Stimulated activated CD4-positive, alpha-beta T cell treated with anti-CD3 and anti-CD28 coated beads, Interleukin-12 subunit alpha, Interleukin-12 subunit beta, amount 100 ng/mL, for 48 hours (primary cell): ENCODE data around the gene LOC101059915.
A peak's percentile ranks its signal among the peaks of the same experiment; 100 is the strongest.
"Not testable (repeated sequence)": the region's sequence is repeated elsewhere in the genome, so short reads cannot be mapped to it uniquely, and the experiment has no call there.

Experiments
- DNase-seq, 3 donors: peaks; one replicate each; pipeline ENCODE4 v3.0.0-alpha.2; 2020; ENCODE audit warnings: low read depth in 2 of 3, low spot score in 1 of 3

LOC101059915 gene

DNA sequence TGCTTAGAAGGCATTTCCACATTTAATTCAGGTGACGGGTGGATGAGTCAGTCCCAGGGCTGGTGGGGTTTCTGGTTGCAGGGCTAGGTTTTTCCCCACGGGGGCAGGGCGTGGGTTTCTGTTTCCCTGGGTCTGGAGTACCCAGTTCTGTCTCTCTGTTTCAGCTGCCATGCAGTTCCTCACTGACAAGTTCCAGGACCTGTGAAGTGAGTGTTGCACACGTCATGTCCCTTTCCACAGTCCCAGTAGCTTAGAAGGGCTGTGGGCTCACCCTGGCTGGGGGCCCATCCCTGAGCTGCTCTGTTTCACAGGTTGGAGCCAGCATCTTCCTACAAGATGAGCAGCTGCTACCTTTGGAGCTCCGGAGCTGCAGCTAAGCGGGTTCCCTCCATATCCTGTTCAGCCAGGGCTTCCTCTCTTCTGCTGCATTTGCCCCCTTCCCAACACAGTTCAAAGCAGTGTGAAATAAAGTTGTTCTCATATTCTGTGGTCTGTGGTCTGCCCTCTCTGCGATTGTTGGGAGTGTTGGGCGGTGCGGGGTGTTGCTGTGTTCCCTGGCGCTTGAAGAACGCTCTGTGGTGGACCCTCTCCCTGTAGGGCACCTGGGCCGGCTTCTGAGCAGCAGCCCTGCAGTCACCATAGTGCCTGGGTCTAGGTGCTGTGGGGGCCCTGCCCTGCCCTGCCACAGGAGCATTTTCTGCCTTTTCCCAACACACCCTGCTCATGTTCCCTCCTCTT, 3.9 kb downstream of the LOC101059915 start:
- DNase-seq = peak; percentile 45 to 62 (median 58)

DNA sequence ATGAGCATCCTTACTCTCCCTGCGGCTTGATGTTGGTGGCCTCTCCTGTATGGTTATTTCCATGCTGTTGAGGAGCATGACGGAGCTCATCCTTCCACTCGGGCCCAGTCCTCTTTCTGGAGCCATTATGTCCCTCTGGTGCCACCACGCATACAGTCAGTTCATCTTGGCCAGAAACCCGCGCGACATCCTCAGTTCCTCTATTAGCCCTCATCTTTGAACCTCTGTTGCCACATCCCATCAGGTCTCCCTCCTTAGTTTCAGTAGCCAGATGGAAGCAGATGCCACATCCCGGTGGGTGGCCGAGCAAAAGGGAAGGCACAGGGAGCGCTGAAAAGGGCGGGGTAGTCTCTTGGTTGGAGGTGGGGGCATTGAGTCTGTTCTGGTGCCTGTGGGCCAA, 4.6 kb downstream of the LOC101059915 start:
- DNase-seq = no peak

DNA sequence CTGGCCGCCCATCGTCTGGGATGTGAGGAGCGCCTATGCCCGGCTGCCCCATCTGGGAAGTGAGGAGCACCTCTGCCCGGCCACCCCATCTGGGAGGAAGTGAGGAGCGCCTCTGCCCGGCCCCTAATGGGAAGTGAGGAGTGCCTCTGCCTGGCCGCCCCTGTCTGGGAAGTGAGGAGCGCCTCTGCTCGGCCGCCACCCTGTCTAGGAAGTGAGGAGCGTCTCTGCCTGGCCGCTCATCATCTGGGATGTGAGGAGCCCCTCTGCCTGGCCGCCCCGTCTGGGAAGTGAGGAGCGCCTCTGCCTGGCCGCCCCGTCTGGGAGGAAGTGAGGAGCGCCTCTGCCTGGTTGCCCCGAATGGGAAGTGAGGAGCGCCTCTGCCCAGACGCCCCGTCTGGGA, 8.3 kb downstream of the LOC101059915 start:
- DNase-seq = not testable (repeated sequence)

DNA sequence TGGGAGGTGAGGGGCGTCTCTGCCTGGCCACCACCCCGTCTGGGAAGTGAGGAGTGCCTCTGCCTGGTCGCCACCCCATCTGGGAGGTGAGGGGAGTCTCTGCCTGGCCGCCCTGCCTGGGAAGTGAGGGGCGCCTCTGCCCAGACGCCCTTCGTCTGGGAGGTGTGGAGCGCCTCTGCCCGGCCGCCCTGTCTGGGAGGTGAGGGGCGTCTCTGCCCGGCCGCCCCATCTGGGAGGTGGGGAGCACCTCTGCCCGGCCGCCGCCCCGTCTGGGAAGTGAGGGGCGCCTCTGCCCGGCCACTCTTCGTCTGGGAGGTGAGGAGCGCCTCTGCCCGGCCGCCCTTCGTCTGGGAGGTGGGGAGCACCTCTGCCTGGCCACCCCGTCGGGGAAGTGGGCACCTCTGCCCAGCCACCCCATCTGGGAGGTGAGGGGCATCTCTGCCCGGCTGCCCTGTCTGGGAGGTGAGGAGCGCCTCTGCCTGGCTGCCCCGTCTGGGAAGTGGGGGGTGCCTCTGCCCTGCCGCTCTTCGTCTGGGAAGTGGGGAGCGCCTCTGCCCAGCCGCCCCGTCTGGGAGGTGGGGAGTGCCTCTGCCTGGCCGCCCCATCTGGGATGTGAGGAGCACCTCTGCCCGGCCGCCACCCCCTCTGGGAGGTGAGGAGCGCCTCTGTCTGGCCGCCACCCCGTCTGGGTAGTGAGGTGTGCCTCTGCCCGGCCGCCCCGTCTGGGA, 8.9 kb downstream of the LOC101059915 start:
- not testable (repeated sequence) for DNase-seq

DNA sequence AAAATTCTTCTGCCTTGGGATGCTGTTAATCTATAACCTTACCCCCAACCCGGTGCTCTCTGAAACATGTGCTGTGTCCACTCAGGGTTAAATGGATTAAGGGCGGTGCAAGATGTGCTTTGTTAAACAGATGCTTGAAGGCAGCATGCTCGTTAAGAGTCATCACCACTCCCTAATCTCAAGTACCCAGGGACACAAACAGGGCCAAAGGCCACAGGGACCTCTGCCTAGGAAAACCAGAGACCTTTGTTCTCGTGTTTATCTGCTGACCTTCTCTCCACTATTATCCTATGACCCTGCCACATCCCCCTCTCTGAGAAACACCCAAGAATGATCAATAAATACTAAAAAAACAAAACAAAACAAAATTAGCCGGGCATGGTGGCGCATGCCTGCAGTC, 9.8 kb downstream of the LOC101059915 start:
- not testable (repeated sequence) for DNase-seq

DNA sequence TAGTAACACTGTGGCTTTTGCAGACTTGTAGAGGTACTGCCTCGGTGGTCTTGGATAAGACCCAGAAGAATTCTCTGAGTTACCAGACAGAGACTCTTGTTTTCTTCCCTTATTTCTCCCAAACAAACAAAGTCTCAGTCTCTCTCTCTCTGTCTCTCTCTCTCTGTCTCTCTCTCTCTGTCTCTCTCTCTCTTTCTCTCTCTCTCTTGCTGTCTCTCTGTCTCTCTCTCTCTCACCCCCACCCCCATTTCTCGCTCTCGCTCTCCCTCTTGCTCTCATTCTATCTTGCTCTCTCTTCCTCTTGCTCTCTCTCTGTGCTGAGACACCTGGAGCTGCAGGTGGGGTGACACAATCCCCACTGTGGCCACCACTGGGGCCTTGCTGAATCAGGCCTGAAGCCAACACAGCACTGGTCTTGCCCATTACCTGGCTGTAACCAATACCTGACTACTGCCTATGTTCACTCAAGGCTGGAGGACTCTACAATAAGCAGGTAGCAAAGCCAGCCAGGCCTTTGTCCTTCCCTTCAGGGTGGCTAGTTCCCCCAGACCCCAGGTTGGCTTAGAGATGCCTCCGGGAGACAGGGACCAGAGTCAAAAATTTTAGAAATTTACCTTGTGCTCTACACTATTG, 12.3 kb downstream of the LOC101059915 start:
- DNase-seq = no peak

DNA sequence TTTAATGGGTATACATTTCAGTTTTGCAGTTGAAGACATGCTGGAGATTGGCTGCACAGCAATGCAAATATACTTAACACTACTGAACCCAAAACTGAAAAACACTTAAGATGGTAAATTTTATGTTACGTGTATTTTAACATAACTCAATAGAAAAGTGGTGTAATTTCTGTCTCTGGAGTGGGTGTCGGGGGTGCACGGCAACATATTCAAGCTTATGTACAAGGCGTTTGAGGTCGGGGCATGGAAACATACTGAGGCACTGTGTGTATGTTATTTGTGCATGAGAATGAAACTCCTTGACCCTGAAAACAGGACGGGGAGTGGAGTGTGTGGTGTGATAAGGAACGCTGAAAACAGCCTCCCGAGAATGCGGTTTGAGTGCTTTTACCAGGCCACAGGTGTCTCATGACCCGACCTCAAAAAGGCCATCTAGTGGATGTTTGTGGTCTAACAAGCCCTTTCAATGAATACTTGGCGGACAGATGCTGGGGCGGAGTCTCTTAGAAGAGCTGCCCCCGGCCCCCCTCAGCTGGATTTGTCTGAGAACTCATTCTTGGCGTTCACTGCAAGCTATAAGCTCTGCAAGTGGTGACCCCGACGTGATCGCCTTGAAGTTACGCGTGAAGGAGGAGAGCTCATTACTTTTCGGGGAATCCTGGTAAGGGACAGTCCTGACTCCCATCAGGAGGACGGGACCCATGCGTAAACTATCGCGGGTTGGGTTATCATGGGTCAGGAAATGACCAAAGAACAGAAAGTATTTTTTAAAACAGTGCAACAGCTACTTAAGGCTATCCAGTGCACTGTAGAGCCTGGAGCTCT, 29.5 kb downstream of the LOC101059915 start:
- DNase-seq = not testable (repeated sequence)

DNA sequence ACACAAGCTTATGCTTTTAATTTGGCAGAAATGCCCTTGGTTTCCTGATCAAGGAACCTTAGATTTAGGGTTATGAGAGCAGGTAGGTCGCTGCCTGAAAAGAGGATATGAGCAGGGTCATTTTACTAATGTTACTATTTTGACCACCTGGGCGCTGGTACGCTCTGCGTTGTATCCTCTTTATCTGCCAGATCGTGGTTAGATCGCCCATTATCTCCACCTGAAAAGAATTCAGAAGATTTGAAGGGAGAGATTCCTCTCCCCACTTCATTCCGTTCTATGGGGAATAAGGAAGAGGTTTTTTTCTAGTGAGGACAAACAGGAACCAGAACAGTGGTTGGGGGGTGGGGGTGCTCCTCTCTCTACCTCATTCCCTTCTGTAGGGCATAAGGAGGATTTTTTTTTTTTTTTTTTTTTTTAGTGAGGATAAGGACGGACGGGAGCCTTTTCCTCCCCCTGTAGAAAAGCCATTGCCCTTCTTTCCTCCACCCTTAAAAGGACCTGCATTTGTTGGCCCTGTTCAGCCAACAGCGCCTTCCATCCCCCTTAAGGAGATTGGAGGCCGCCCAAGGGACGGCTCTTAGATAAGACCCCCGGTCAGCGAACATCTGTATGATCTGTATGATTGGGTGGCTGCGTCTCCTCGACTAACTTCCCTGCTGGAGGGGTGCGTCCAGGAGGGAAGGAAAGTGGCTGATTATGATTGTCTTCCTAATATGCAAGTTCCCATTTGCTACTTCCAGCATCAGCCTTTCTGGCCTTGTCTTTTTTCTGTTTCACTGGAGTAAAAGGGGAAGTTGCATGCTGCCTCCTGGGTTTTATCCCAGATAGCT, 30.3 kb downstream of the LOC101059915 start:
- DNase-seq = not testable (repeated sequence)

DNA sequence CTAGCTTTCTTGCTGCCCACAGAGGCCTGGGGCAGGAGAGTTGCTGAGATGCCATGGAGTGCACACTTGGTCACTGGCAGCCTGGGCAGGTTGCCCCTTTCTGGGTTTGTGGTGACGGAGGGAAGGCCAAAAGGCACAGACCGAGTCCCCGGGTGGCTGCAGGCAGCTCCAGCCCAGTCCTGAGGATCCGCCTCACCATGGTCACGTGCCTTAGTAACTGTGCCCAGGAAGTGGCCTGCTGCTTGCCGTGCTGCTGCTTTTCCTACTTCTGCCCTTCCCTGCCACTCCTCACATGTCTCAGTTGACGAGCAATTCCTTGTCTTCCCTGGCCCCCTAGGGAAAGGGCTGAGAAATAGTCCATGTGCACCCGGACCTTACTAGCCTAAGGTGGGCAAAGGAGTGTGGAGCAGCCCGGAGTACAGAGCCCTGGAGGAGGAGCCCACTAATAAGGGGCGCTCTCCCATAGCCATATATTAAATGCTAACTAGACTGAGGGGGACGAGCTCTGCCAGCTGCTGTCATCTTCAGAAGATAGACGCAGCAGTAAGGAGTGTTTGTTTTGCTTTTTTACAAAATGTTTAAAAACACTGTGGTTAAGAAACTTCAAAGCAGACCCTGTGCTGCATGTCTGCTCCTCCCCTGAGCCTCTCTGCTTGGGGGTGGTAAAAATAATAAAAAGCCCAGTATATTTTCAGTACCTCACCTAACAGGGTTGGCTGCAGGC, 31.1 kb downstream of the LOC101059915 start:
- not testable (repeated sequence) for DNase-seq

DNA sequence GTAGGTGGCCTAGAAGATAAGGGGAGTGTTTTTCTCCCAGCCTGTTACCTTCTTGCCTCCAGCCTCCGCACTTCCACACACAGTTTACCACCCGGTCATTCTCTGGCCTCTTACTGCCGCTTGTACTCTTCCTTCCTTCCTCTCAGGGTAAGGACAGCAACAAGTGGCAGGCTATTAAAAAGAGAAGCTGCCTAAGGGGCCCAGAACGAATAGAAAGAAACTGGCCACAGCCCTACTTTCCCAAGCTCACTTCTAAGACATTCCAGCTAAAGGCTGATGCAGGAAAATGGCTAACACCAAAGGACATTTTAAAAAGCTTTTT, 31.6 kb downstream of the LOC101059915 start:
- not testable (repeated sequence) for DNase-seq

DNA sequence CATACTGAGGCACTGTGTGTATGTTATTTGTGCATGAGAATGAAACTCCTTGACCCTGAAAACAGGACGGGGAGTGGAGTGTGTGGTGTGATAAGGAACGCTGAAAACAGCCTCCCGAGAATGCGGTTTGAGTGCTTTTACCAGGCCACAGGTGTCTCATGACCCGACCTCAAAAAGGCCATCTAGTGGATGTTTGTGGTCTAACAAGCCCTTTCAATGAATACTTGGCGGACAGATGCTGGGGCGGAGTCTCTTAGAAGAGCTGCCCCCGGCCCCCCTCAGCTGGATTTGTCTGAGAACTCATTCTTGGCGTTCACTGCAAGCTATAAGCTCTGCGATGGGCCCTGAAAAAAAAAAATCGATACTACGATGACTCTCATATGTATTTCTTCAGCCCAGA, 35.5 kb downstream of the LOC101059915 start:
- not testable (repeated sequence) for DNase-seq

DNA sequence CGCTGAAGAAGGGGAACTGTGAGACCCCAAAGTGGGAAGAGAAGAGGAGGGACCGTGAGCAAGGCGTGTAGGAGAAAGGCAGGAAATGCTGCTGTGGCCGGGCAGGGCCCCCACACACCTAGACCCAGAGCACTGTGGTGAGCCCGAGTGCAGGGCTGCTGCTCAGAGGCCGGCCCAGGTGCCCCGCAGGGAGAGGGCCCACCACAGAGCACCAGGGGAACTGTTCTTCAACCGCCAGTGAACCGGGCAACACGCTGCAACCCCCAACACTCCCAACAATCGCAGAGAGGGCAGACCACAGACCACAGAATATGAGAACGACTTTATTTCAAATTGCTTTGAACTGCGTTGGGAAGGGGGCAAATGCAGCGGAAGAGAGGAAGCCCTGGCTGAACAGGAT, 46.7 kb downstream of the LOC101059915 start:
- DNase-seq = not testable (repeated sequence)

DNA sequence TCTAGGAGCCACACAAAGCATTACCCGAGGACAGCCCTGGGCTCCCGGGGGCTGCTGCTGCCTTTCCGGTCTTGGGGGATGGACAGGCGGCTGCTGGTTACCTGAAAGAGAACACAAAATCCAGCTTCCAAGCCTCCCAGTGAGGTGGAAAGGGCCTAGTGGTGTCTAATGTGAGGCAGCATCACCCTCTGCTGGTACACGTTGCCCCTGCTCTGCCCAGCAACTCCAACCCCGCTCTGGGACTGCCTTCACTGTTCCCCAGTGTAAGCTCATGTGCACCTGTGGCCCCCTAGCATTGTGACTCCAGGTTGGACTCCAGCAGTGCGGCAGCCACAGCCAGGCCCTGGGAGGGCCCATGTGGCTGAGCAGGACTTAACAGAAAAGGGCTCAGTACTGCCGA, 48.2 kb downstream of the LOC101059915 start:
- not testable (repeated sequence) for DNase-seq

DNA sequence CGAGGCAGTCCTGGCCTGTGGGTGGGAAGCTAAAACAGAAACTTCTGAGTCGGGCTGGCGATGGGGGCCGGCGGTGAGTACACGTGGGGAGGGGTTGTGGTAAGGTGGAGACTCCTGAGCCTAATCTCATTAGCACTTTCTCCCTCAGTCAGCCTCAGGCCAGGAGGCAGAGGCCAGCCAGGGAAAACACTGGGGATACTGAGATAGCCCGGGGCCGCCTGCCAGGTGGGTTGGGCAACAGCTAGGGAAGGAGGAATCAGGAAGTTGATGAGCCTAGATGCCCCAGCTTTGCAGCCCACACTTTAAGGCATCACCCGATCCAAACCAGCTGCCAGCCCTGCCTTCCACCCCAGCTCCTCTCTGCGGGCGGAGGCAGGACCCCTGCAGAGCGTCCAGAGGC, 49.0 kb downstream of the LOC101059915 start:
- DNase-seq = not testable (repeated sequence)

DNA sequence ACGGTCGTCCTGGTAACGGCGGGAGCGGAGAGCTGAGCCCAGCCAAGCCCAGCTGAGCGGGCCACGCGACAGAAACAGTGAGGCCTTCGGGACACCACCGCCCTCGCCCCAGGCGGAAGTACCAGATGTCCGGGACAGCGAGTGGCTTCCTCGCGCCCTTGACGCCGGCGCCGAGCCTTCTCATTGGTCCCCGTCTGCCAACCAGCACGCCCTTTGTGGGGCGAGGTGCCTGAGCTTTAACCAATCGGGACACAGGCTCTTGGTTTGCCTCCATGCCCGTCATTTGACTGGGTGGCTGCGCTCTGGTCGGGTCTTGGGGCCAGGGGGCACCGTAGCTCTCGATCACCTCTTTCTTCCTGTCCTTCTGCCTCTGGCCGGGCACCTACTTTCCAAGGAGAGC, 50.8 kb downstream of the LOC101059915 start, which contains the start of gene CXorf49:
TSS of gene CXorf49 (minus strand) at position 101 of the 400 bp plus-strand sequence. CDS start 134 bp downstream, outside the sequence.
- DNase-seq = not testable (repeated sequence)

DNA sequence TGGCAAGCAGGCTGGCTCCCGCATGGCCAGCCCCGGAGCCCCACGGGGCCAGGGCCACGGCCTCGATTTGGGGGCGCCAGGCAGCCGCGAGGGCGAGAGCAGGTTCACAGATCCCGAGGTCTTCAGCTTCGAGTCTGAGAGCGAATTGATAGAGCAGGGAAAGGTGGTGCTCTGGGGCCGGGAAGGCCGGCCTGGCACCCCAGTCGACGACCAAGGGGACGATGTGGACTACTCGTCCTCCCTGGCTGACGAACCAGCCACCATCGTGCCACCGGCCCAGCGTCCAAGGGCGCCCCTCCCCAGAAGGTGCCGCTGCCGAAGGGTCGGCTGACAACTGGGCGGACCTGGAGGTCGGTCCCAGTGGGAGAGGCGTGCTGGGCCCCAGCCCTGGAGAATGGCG, 51.8 kb downstream of the LOC101059915 start:
- DNase-seq = peak in 1 of 3 donors; percentile 0

DNA sequence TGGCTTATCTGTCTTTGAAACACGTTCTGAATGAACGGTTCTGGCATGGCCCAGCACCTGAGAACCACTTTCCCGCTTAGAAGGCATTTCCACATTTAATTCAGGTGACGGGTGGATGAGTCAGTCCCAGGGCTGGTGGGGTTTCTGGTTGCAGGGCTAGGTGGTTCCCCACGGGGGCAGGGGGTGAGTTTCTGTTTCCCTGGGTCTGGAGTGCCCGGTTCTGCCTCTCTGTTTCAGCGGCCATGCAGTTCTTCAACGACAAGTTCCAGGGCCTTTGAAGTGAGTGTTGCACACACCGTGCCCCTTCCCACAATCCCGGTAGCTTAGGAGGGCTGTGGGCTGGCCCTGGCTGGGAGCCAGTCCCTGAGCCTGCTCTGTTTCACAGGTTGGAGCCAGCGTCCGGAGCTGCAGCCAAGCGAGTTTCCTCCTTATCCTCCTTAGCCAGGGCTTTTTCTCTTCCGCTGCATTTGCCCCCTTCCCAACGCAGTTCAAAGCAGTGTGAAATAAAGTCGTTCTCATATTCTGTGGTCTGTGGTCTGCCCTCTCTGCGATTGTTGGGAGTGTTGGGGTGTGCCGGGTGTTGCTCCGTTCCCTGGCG, 53.0 kb downstream of the LOC101059915 start:
- DNase-seq = not testable (repeated sequence)
